Caco-2 (cell line): ENCODE results near the gene PDZD2. TPM values are rescaled to one million over a fixed set of nuclear protein-coding genes. Genes with fewer than 3 reads are reported as not detected.
"Not testable (repeated sequence)": the region's sequence is repeated elsewhere in the genome, so short reads cannot be mapped to it uniquely, and the experiment has no call there.

Experiments used
- BruUV-seq: library from RNA; stranded (reverse); fragments of 400-500 nt; replicated peaks from 2 replicates; lab custom pipeline; 2021; lab: Mats Ljungman, UMichigan
- CTCF ChIA-PET: fragments of 300-600 bp; sonication (Branson Sonifier 250); formaldehyde crosslinking; loops from one replicate; lab custom pipeline; 2022; ENCODE audit warnings: antibody characterized with exemption; lab: Charles Lee
- POLR2A ChIA-PET: fragments of 300-600 bp; sonication (Branson Sonifier 250); formaldehyde crosslinking; loops from one replicate; lab custom pipeline; 2022; ENCODE audit warnings: antibody characterized with exemption; lab: Charles Lee
- DNase-seq, 2 experiments: peaks; one replicate each; pipeline versions ENCODE4 v3.0.0 to v3.0.0-alpha.2; 2020 to 2022
- H3K27me3 ChIP-seq: replicated peaks from 2 replicates; pipeline ENCODE4 v1.6.0; 2011; ENCODE audit warnings: low read length; ENCODE audit not compliant: control insufficient read depth, insufficient read depth
- H3K36me3 ChIP-seq: 2 replicates; pipeline ENCODE4 v1.5.1; 2011; ENCODE audit warnings: low read length; ENCODE audit not compliant: control insufficient read depth, insufficient read depth
- H3K4me1 ChIP-seq: fragments of 250-450 bp; sonication (Bioruptor Pico); 2 replicates; pipeline ENCODE4 v1.5.1; 2020; ENCODE audit warnings: mild to moderate bottlenecking
- H3K4me3 ChIP-seq: 2 replicates; pipeline ENCODE4 v1.5.1; 2011; ENCODE audit warnings: low read depth, mild to moderate bottlenecking, control low read depth, low read length
- H3K9me3 ChIP-seq: fragments of 250-450 bp; sonication (Bioruptor Pico); 2 replicates; pipeline ENCODE4 v1.5.1; 2020; ENCODE audit warnings: mild to moderate bottlenecking, moderate library complexity
- H3K27ac Mint-ChIP-seq: one replicate; pipeline ENCODE4 v1.8.0; 2022; ENCODE audit warnings: mixed read lengths; ENCODE audit not compliant: unreplicated experiment
- H3K27me3 Mint-ChIP-seq: one replicate; pipeline ENCODE4 v1.8.0; 2022; ENCODE audit warnings: mixed read lengths; ENCODE audit not compliant: insufficient read depth, unreplicated experiment
- H3K36me3 Mint-ChIP-seq: one replicate; pipeline ENCODE4 v1.8.0; 2022; ENCODE audit warnings: mild to moderate bottlenecking, mixed read lengths; ENCODE audit not compliant: insufficient read depth, unreplicated experiment
- H3K4me1 Mint-ChIP-seq: one replicate; pipeline ENCODE4 v1.8.0; 2022; ENCODE audit warnings: low read depth, mixed read lengths; ENCODE audit not compliant: unreplicated experiment
- H3K4me3 Mint-ChIP-seq: one replicate; pipeline ENCODE4 v1.8.0; 2022; ENCODE audit warnings: mild to moderate bottlenecking, moderate library complexity, mixed read lengths; ENCODE audit not compliant: unreplicated experiment
- H3K9me3 Mint-ChIP-seq: one replicate; pipeline ENCODE4 v1.8.0; 2022; ENCODE audit warnings: mixed read lengths; ENCODE audit not compliant: unreplicated experiment
- intact Hi-C: fragments of 100-400 bp; cut with micrococcal nuclease; formaldehyde crosslinking; loops from one replicate; pipeline ENCODE4 v1.10.0; 2022; ENCODE audit not compliant: unreplicated experiment
- total RNA-seq: library from RNA; stranded (reverse); gene quantifications from 2 replicates; pipeline ENCODE4 v1.2.3, GENCODE V29; 2022
- TF ChIP-seq, protein P1 (sequence below), 2 experiments: fragments of 200-600 bp in 1 of 2; IDR thresholded peaks; 1 replicate in 1 of 2; 2 replicates in 1 of 2; pipeline versions ENCODE4 v1.5.1 to v1.8.0; 2011 to 2022; ENCODE audit warnings: antibody characterized with exemption in 1 of 2, control low read depth in 1 of 2, inconsistent platforms in 1 of 2, low read depth in 1 of 2, low read length in 1 of 2, mild to moderate bottlenecking in 1 of 2, moderate library complexity in 1 of 2; ENCODE audit not compliant: insufficient read depth in 1 of 2, severe bottlenecking in 1 of 2, unreplicated experiment in 1 of 2

PDZD2 gene
- total RNA-seq, 1 experiment from 2014 or later: 0.16 TPM

DNA sequence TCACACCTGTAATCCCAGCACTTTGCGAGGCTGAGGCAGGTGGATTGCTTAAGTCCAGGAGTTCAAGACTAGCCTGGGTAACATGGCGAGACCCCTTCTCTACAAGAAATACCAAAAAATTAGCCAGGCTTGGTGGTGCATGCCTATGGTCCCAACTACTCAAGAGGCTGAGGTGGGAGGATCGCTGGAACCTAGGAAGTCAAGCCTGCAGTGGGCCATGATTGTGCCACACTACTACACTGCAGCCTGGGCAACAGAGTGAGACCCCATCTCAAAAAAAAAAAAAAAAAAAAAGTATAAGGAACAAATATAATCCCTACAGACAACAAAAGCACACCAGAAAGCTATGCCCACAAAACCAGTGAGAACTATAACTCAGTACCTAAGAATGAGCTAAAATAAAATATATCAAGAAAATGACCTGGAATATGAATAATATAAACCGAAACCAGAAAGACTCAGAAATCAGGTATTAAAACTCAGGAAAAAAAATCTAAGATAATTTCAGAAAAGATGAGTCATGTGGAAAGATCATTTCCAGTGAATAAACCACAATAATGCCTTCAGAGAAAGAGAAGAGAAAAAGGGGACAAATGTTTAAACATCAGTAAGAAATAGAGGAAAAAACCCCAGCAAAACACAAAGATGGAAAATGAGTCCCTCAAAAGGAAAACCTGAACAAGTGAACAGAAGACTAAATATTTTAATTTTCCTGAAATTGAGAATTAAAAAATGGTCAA lies 477.8 kb downstream of the PDZD2 start:
- BruUV-seq: no TSS peak
- H3K4me3 Mint-ChIP-seq: no peak overlapping the region
- no peak overlapping the region for H3K27ac Mint-ChIP-seq
- ChIA-PET POLR2A (no interaction called here), CTCF (no interaction called here)
- TF ChIP-seq, protein P1, sequence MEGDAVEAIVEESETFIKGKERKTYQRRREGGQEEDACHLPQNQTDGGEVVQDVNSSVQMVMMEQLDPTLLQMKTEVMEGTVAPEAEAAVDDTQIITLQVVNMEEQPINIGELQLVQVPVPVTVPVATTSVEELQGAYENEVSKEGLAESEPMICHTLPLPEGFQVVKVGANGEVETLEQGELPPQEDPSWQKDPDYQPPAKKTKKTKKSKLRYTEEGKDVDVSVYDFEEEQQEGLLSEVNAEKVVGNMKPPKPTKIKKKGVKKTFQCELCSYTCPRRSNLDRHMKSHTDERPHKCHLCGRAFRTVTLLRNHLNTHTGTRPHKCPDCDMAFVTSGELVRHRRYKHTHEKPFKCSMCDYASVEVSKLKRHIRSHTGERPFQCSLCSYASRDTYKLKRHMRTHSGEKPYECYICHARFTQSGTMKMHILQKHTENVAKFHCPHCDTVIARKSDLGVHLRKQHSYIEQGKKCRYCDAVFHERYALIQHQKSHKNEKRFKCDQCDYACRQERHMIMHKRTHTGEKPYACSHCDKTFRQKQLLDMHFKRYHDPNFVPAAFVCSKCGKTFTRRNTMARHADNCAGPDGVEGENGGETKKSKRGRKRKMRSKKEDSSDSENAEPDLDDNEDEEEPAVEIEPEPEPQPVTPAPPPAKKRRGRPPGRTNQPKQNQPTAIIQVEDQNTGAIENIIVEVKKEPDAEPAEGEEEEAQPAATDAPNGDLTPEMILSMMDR (IDR thresholded peaks at IDR 0.05; ENCODE audit: insufficient read depth in 1 of 2, low read depth in 1 of 2, low read length in 1 of 2, severe bottlenecking in 1 of 2, unreplicated experiment in 1 of 2): no peak
- DNase-seq: no peak
- intact Hi-C loops: no loop called here
- H3K4me3 ChIP-seq: no peak overlapping the region
- H3K4me1 ChIP-seq: no peaks in the 10 kb centered on the region
- no peaks in the 10 kb centered on the region; the same call in none of the 2 replicates for H3K36me3 ChIP-seq
- H3K4me1 Mint-ChIP-seq: peaks cover 9% of the 10 kb centered on the region
- H3K27me3 Mint-ChIP-seq: no peaks in the 10 kb centered on the region
- no peaks in the 10 kb centered on the region for H3K9me3 ChIP-seq
- H3K27me3 ChIP-seq: no peaks in the 10 kb centered on the region
- peaks cover 84% of the 10 kb centered on the region for H3K36me3 Mint-ChIP-seq
- H3K9me3 Mint-ChIP-seq: no peaks in the 10 kb centered on the region

DNA sequence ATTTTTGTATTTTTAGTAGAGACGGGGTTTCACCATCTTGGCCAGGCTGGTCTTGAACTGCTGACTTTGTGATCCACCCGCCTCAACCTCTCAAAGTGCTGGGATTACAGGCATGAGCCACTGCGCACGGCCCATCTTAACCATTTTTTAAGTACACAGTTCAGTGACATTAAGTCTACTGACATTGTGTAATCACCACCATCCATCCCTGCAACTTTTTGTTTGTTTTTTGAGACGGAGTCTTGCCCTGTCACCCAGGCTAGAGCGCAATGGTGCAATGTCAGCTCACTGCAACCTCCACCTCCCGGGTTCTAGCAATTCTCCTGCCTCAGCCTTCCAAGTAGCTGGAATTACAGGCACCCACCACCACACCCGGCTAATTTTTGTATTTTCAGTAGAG lies 480.0 kb downstream of the PDZD2 start:
- H3K36me3 ChIP-seq, H3K4me1 ChIP-seq, H3K4me3 Mint-ChIP-seq, intact Hi-C loops, H3K9me3 Mint-ChIP-seq, H3K9me3 ChIP-seq, H3K4me3 ChIP-seq, BruUV-seq, H3K27me3 ChIP-seq, POLR2A ChIA-PET, DNase-seq, H3K27me3 Mint-ChIP-seq, H3K27ac Mint-ChIP-seq: not testable (repeated sequence)
- Mint-ChIP-seq H3K36me3 (peaks cover 84% of the 10 kb centered on the region), H3K4me1 (peaks cover 12% of the 10 kb centered on the region)
- CTCF ChIA-PET: interaction anchor here (0.6 kb wide), 1 partner anchor 53 kb away, joined by 6 read pairs; no protein-coding TSS in a partner anchor

DNA sequence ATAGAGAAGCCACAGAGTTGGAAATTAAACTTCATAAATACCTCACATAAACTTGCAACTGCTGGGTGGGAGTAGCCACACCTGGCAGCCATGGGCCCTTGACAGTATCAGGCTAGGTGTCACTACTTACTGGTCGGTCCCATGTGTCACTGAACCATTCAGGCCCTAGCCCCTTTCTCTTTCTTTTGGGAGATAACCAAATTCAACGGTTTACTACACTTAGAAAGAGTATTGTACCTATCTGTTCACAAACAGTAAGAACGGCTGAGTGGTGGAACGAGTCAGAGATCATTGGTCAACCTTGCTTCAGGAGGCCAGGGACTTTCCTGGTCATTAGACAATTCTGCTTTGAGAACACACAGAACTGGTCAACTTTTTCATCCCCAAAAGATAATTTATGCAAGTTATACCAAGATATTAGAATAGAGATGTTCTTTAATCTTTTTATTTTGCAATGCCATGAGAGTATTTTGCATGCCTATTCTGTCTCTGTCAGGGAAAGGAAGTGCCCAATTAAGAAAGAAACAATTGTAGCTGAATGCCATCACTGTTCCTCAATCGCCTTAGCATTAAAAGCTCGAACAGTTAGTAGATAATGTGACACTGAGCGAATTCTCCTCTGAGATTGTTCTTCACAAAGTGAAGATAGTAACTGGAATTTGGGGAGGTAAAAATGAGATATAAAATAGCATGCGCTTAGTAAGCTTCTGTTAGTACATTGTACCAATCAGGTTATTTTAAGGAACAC lies 484.3 kb downstream of the PDZD2 start:
- H3K4me3 ChIP-seq: no peak overlapping the region
- intact Hi-C loops: no loop called here
- TF ChIP-seq, protein P1 (IDR thresholded peaks at IDR 0.05; ENCODE audit: insufficient read depth in 1 of 2, low read depth in 1 of 2, low read length in 1 of 2, severe bottlenecking in 1 of 2, unreplicated experiment in 1 of 2): no peak
- ChIA-PET CTCF (no interaction called here), POLR2A (no interaction called here)
- H3K36me3 ChIP-seq: peaks cover 6% of the 10 kb centered on the region
- no peak for DNase-seq
- H3K27ac Mint-ChIP-seq: no peak overlapping the region
- H3K27me3 ChIP-seq: no peaks in the 10 kb centered on the region
- H3K36me3 Mint-ChIP-seq: peaks cover 84% of the 10 kb centered on the region
- H3K27me3 Mint-ChIP-seq: no peaks in the 10 kb centered on the region
- H3K9me3 Mint-ChIP-seq: no peaks in the 10 kb centered on the region
- H3K4me1 ChIP-seq: no peaks in the 10 kb centered on the region
- peaks cover 5% of the 10 kb centered on the region for H3K4me1 Mint-ChIP-seq
- BruUV-seq: no TSS peak
- H3K9me3 ChIP-seq: no peaks in the 10 kb centered on the region
- H3K4me3 Mint-ChIP-seq: no peak overlapping the region
